HG03571 (cell line): ENCODE data around the gene SLC25A45.

Experiments used
- ATAC-seq: cut with Tn5 transposase; IDR thresholded peaks from one replicate; pipeline ENCODE4 v1.9.1; 2021; ENCODE audit not compliant: unreplicated experiment

SLC25A45 gene

DNA sequence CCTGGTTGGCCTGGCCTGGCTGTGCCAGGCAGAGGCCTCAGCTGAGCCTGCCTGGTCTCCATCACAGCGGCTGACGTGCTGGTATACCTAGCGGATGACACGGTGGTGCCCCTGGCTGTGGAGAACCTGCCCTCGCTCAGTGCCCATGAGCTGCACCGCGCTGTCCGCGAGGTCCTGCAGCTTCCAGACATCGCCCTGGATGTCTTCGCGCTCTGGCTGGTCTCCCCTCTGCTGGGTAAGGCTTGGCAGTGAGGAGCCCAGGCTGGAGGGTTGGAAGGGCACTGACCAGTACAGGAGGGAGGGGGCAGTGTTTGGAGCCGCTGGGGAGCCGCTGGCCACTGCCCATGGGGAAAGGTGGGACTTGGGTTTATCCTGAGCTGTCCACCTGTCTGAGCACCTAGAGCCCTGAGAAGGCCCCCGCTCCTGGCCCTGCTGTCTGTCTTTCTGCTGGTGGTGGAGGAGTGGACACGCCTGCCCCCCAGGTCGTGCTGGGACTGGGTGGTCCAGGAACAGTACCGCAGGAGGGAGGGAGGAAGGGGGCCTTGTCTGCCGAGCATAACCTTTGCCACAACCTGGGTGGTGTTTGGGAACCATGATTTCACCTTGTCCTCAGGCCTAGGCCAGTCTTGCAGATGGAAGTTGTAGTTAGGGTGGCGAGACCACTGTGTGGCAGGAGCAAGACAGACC lies 7.0 kb upstream of the SLC25A45 start:
- ATAC-seq, result no peak

DNA sequence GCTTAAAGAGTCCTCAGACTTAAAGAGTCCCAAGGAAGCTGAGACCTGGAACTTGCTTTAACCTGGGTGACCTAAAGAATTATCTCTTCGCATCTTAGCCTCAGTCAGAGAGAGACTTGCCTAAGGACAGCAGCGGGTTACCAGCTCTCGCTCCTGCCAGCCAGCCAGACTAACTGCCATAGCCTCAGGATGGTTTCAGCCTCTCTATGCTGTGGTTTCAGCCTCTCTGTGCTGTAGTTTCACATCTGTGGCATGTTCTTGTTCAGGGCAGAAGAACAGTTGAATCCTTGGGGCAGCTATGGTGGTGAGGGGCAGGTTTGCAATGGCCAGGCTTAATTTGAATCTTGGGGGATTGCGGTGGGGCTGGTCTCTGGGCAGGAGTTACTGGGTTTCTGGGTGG lies 6.3 kb upstream of the SLC25A45 start:
- no peak for ATAC-seq

DNA sequence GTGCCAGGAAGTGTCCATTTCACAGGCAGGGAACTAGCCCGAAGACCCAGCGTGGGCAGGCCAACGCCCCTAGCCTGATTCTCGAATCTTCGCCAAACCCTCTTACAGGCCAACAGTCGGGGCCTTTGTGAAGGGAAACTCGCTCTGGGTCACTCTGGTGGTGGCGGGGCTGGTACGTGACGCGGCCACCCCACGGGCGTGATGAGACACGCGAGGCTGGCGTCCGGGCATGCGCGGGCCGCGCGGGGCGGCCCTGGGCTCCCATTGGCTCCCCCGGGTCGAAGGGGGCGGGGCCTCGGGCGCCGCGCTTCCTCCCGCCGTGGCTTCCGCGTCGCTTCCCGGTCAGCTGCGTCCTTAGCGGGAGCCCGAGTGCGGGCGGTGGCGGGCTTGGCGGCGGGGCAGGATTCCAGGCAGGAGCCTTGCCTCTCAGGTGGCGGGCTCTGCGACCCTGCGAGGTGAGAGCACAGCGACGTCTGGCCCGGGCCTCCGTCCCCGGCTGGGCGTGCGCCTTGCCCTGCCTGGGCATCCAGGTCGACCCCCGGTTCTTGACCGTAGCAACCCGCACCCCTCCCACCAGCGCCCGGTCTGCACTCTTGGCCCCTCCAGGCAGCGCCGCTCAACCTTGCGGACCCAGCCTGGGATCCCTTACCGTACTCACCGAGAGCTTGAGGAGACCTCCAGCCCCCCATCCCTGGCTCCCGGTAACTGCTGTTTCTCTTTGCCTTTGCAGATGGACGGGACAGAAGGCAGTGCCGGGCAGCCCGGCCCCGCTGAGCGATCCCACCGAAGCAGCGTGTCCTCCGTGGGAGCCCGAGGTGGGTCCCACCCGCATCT lies 4.1 kb upstream of the SLC25A45 start, which contains the start of gene FRMD8:
Gene FRMD8 (plus strand): TSS at position 331 of the 834 bp plus-strand sequence. CDS start 400 bp downstream, at position 731.
- peak; percentile 34 for ATAC-seq

DNA sequence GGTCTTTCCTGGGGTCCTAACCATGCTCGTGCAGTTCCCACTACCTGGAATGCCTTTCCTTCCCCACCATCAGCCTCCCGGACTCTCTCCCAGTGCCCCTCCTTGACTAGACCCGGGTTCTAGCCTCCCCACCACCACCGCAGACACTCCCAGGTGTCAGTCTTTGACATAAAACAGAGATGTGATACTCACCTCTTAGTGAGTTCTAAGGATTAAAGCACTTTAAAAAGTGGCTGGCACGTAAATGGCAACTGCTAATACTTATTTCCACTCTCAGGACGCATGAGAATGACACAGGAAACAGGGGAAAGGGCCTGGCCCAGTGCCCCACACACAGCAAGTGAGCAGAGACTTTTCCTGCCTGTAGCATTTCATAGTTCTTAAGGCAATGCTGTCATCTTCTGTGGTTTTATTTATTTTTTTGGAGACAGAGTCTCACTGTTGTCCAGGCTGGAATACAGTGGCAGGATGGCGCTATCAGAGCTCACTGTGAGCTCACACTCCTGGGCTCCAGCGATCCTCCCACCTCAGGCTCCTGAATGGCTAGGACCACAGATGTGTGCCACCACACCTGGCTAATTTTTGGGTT lies 1.9 kb upstream of the SLC25A45 start:
- no peak for ATAC-seq

DNA sequence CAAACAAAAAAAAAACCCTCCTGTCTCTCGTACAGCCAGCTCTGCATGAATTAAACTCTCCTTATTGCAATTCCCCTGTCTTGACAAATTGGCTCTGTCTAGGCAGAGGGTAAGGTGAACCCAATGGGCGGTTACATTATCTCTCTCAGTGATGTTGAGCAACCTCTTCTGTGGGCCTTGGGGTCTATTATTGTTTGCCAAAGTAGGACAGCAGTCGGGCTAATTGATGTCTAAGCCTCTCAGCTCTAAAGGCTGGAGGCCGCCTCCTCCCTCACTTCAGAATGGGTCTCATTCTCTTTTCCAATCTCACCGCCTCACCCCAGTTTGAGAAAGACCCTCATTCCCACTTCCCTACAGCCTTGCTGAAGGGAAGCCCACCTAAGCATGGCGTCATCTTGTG lies 1.3 kb upstream of the SLC25A45 start:
- no peak for ATAC-seq

DNA sequence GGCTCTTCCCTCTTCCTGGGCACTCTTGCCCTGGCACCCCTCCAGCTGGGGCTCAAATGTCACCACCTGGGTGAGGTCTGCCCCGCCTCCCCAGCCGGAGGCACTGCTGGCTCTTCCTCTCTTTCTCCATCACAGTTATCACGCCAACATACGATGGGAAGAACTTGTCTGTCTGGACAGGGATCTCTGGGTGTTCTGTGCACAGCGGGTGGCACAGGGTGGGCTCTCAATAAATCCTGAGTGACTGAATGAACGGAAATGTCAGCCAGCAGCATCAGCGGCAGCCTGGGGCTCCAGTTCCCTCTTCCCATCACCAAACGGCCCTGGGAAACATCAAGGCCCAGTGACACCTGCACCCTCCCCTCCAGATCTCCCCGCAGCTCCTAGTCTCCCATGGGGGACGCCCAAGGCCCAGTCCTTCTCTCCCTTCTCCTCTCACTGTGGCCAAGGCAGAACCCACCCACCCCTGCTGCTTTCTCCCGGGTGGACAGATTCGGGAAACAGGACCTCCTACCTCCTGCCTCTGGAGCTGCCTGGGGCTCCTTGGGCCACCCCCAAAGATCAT lies 440 bp upstream of the SLC25A45 start:
- ATAC-seq, result no peak

DNA sequence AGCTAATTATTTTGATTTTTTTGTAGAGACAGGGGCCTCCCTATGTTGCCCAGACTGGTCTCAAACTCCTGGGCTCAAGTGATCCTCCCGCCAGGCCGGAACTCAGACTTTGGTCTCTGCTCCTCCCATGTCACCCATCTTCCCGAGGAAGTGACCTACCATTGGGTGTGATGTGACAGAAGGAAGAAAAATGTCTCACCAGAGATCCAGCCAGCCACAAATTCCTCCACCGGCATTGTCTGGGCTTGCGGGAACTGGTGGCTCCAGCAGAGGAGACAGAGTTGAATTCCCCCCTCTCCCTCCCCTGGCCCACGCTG lies 772 bp downstream of the SLC25A45 start:
- no peak for ATAC-seq

DNA sequence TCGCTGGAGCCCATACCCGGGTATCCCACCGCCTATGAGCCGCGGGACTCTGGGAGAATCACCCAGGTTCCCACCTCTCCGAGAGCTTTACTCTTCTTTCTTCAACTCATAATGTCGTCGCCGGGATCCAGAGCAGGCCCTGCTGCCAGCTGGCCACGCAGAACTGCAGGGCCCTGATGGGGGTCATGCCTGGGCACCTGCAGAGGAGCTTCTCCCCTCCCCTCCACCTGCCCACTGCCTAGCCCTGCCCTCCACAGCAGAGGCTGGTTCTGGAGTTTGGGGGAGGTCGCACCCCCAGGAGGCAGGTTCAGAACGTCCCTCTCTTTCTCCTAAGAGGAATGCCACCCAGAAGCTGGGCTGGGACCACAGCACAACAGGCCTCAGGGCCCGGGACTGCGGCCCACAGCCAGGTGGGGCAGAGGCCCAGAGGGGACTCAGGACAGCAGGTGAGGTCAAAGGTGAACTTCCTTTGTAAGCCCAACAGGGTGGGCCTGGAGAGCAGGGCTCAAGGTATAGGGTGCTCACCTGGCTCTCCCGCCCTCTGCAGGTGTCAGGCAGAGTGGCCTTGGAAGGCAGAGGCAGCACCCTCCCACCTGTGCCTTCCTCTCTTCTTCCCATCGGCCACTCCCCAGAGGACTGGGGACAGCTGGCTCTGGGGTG lies 1.9 kb downstream of the SLC25A45 start:
- no peak for ATAC-seq

DNA sequence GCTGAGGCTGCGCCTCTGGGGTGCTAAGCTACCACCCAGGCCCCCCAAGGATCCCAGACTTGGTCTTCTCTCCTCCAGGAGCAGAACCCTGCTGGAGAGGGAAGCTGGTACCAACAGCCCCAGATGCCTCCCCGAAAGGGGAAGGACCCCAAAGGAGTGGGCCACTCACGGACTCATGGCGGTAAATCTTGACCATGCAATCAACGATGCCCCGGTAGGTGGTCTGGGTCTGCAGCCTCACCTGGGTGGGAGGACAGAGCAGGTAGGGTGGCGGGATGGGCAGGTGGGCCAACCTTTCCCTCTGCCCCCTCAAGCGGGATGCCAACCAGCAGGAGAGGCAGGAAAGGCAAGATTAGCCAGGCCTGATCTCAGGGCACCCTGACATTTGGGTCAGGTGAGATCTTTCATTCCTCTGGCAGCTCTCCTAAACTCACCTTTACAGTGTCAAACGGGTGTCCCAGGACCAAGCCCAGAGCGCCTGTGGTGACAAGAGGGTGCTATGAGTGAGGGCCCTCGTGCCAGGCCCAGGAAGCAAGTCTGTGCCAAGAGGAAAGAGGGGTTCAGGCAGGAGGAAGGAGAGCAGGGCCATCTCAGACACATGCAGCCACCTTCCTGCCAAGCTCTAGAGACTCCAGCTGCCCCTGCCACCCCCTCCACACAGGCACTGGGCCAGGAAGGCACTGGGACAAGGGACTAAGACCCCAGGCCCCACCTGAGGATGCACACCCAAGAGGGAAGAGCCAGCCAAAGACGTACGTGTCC lies 2.6 kb downstream of the SLC25A45 start:
- no peak for ATAC-seq

DNA sequence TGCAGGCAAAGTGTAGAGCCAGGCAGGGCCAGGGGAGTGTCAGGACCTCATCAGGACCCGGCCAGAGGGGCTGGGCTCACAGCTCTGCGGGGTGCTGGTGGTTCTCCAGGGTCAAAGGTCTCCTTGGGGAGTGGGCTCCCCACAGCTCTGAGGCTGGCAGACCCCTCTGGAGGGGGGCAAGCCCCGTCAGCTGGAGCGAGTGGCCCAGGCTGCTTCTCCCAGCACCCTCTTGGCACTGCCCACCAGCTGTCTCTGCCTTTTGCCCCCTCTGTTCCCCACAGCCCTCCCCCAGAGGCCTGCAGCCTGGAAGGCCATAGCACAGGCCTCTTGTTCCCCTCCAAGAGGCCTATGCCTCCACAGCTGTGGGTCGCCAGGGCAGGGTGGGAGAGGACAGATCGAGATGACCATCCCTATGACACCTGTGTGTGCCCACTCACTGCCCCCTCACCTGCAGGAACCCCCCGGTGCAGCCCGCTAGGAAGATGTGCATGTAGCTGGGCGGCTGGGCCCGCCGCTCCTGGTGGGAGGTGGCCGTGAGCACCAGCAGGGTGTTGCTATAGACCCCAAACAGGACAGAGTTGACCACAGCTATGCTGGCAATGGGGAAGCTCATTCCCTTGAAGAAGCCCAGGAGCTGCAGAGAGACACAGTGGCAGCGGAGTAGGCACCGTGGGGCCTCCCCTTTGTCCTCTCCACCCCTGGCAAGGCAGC lies 3.4 kb downstream of the SLC25A45 start:
- ATAC-seq, result no peak

DNA sequence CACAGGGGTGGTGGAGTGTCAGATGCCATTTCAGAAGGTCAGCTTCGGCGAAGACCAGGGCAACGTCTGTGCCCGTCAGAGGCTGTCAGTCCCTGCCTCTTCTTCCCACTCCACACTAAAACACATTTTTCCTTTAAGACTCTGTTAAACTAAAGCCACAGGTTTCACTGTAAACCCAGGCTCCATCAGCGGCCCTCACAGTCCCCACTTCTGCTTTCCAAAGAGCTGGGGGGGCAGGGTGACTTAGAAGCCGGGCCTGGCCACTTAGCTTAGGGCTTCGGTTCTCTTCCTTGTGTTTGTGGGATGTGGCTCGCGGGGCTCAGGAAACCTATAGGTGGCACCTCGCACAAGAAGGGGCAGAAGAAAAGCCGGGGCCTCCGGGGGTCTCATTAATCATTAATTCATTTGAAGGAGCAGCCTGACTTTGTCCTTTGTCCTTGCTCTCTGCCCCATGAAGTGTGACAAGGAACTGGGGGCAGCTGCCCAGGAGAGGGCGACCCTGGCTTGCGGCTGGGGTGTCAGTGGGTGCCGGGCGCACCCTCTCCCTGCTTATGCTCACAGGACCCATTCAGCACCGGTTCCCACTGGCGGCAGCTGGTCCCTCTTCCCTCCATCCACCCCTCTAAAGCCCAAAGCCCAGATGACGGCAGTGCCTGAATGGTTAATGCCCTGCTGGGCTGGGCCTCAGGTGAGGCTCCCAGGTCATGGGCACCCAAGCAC lies 4.1 kb downstream of the SLC25A45 start:
- no peak for ATAC-seq

DNA sequence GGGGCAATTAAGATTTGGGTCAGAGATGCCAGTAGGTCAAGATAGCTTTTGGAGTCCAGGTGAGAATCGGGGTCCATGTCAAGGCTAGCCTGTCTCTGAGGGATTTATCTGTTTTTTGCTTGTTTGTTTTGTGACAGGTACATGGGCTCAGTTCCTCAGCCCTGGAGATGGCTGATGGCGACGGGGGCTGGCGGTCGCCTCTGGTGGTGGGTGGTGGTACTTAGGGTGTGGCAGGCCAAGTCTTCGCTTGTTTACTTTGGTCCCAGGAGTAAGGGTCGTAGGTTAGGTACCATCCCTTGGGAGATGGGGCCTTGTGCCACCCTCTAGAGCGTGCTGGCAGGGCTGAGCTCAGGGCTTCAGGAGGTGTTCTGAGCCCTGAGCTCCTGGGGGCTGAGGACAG lies 4.7 kb downstream of the SLC25A45 start:
- ATAC-seq, result no peak

DNA sequence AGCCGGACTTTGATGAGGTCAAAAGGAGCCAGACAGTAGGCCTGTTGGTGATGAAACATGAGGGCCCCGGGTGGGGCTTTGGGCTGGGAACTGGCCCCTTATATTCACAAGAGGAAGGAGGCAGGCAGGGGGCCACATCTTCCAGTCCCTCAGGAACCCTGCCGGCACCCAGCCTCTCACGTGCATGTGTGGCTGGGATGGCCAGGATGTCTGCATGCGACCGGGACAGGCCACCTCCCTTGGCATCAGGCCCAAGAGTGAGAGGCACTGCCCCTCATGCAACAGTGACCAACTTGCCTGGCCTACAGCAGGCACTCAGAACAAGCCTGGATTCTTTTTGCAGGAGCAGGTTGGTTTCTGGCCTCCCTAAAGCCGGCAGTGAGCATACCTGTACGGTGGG lies 5.4 kb downstream of the SLC25A45 start:
- no peak for ATAC-seq

DNA sequence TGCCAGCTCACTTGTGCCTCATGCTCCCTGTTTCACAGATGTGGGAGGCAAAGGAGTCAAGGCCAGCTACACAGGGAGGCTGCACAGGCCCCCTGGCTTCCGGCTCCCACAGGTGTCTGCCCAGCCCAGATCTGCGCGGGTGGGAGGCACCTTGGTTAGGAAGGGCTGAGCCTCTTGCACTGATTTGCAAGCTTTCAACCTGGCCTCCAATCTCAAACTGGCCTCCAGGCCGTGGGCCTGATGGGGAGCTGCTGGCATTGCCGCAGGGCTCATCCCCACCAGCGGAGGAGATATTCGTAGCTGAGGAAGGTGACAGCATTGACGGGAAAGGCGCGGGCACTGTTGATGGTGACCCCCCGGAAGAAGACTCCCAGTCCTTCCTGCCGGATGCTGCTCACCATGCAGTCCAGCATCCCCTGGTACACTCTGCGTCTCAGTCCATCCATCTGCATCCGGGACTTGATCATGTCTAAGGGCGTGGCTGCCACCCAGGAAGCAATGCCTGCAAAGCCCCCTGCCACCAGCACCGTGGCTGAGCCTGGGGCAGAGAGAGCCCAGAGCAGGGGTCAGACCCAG lies 6.2 kb downstream of the SLC25A45 start:
- ATAC-seq, result no peak

DNA sequence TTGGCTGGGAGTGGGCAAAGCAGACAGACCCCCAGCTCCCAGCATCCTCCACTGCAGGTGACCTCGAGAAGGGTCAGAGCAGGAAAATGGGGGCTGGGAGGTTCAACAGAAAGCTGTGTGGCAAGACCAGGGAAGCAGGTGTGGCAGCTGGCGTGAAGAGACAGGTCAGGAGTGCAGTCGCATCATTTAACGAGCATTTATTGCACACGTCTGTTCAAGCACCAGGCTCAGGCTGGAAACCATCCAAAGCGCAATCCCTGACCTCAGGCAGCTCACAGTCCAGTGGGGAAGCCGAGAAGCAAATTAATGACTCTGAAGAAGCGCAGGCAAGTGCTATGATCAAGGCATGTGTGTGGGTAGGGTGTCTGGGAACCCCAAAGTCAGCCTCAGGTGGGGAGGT lies 7.4 kb downstream of the SLC25A45 start:
- ATAC-seq, result no peak

DNA sequence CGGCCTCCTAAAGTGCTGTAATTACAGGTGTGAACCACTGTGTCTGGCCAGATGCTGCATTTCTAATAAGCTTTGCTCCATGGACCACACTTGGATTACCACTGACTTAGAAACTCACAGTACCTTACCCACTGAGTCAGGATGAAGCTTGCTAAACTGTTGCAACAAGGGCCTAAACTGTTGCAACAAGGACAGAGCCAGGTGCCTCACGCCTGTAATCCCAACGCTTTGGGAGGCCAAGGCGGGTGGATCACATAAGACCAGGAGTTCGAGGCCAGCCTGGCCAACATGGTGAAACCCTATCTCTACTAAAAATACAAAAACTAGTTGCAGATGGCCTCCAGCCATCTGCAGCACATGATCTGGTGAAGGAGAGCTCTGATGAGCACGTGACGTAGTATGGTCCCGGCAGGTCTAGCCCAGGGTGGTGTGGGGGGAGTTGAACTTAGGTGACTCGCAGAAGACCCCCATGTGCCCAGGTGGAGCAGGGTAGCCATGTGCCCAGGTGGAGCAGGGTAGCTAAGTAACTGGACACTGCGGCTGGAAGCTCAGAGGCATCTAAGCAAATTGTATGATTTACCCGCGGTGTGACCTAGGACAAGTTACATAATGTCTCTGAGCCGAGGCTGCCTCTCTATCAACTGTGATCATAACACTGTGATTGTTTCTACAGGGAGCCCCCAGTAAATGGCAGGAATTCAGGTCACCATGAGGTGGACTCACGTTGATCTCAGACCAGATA lies 8.4 kb downstream of the SLC25A45 start:
- ATAC-seq, result no peak

DNA sequence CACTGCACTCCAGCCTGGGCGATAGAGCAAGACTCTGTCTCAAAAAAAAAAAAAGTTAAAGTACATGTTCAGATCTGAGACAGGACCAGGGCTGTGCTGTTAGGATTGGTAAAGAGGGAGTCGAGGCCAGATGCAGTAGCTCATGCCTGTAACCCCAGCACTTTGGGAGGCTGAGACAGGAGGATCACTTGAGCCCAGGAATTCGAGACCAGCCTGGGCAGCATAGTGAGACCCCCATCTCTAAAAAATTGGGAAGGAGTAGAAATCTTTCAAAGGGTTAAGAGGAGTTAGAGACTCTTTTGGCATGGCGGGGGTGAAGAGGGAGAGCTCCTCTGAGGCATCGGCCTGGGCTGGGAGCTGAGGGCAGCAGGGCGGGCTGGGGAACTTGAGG lies 11.8 kb downstream of the SLC25A45 start:
- no peak for ATAC-seq

DNA sequence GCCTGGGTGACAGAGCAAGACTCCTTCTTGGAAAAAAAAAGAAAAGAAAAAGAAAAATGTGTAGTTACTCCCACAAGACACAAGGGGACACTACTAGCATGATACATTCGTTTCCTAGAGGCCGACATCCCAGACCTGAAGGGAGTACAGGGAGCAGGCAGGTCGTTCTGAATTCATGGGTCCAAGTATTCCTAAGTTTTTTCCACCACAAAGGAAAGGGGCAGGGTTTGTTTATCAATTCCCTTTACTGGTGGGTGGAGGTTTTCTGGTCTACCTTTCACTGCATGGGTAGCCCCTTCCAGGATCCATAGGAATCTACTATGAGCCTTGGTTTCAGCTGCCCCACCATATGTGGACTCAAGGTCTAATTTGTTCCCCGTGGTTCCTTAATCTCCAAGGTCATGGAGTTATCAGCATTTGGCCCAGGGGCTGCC lies 16.1 kb downstream of the SLC25A45 start:
- no peak for ATAC-seq
